ENCODE data around the gene LRRC37A2.
"Not testable (repeated sequence)": the region's sequence is repeated elsewhere in the genome, so short reads cannot be mapped to it uniquely, and the experiment has no call there.

GRCh38 chr17:46475583-46475982 lies 36.7 kb upstream of the LRRC37A2 start:
- not testable (repeated sequence) for TF ChIP-seq CTCF (IDR thresholded peaks at IDR 0.05 in 4 of 5, conservative IDR thresholded peaks at IDR 0.05 in 1 of 5); POLR2A (IDR thresholded peaks at IDR 0.05)
